ENCODE measurements around the gene RNF5. TPM values are rescaled to one million over a fixed set of nuclear protein-coding genes. Genes with fewer than 3 reads are reported as not detected.

RNF5 gene
- total and polyA plus RNA-seq, 9 of the 15 experiments (the other 6 are each of a cell fraction or from before 2014, with no cell fraction given): 62.2 to 245 (median 129) TPM

DNA sequence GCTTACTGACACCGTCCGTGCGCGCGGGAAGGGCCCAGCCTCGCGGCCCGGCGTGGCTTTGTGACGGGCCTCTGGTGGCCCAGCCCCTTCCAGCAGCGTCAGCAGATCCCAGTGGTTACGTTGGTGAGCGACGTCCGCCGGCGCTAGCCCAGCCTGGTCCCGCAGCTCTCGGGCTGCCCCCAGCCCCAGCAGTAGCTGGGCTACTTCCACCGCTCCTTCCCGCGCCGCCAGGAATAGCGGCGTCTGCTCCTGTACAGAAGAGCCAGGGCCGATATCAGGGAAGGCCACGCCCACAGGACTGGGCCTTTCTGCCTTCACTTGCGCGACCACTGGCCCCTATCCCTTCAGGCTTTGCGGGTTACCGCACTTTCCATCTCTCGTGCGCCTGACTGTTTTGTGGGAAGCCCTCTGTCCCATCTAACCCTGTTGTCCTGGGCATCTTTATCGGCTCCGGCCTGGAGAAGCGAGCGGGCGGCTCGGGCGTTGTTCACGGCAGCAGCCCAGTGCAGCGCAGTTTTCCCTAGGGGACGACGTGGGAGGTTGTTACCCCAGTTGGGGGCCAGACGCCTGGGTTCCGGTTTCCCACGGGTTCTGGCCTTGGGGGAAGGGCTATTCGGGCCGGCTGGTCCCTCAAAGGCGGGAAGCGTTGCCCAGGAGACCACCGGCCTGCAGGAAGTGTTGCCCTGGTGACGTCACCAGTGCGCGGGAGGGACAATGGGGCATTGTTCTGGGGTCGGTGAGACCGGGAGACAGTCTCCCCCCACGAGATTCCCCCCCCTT is 17.9 kb downstream of the RNF5 start (continued):
- TF ChIP-seq MCM2 (IDR thresholded peaks at IDR 0.05; ENCODE audit: low read depth) (no peak), SIX5 (IDR thresholded peaks at IDR 0.05; ENCODE audit: borderline replicate concordance in 1 of 2, insufficient read depth in 1 of 2, low read depth in 1 of 2, low read length in 2 of 2) (0 out of 4 replicates have a peak, but pooled peaks of 1 of the 2 experiments have one; percentile 21), BDP1 (IDR thresholded peaks at IDR 0.05; ENCODE audit: insufficient read depth, insufficient read length) (no peak), ASH1L (IDR thresholded peaks at IDR 0.05; ENCODE audit: borderline replicate concordance, low read depth, partially characterized antibody) (no peak), KDM5B (IDR thresholded peaks at IDR 0.05; ENCODE audit: insufficient replicate concordance, low read depth, low read length) (peak; percentile 75), ZBED1 (IDR thresholded peaks at IDR 0.05) (no peak; the same call in 1 of the 2 replicates), NCOA1 (IDR thresholded peaks at IDR 0.05; ENCODE audit: low read depth) (0 out of 2 replicates have a peak, but pooled peaks have one; percentile 13), HDAC2 (IDR thresholded peaks at IDR 0.05) (peak; percentile 50; the same call in 1 of the 2 replicates), ZC3H11A (IDR thresholded peaks at IDR 0.05; ENCODE audit: low read depth, low read length) (no peak), FOXP1 (CRISPR knock-in tag; IDR thresholded peaks at IDR 0.05) (peak; percentile 74), CLOCK (CRISPR knock-in tag; IDR thresholded peaks at IDR 0.05; ENCODE audit: borderline replicate concordance) (no peak), GATA2 (CRISPR knock-in tag; IDR thresholded peaks at IDR 0.05) (no peak), NR0B1 (IDR thresholded peaks at IDR 0.05; ENCODE audit: partially characterized antibody) (no peak)
- TF ChIP-seq, protein P1, sequence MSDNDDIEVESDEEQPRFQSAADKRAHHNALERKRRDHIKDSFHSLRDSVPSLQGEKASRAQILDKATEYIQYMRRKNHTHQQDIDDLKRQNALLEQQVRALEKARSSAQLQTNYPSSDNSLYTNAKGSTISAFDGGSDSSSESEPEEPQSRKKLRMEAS (CRISPR knock-in tag; IDR thresholded peaks at IDR 0.05): peak; percentile 95

Measured in K562 (cell line).